OCI-LY7 (cell line): ENCODE data around the gene C3orf52. TPM values are rescaled to one million over a fixed set of nuclear protein-coding genes. Genes with fewer than 3 reads are reported as not detected.

Experiments used
- BruUV-seq: library from RNA; stranded (reverse); fragments of 400-500 nt; replicated peaks from 2 replicates; lab custom pipeline; 2021; lab: Mats Ljungman, UMichigan
- CTCF ChIA-PET: fragments of 300-600 bp; sonication (Branson Sonifier 250); formaldehyde crosslinking; loops from one replicate; lab custom pipeline; 2022; ENCODE audit warnings: antibody characterized with exemption; ENCODE audit not compliant: unreplicated experiment; lab: Charles Lee
- POLR2A ChIA-PET: fragments of 300-600 bp; sonication (Branson Sonifier 250); formaldehyde crosslinking; loops from one replicate; lab custom pipeline; 2022; ENCODE audit warnings: antibody characterized with exemption; lab: Charles Lee
- DNase-seq: peaks from one replicate; pipeline ENCODE4 v3.0.0-alpha.2; 2015; ENCODE audit warnings: low spot score
- H2AFZ ChIP-seq: fragments of 200-600 bp; sonication (generic), shearing (Covaris generic); 2 replicates; pipeline ENCODE4 v1.6.1; 2014; ENCODE audit warnings: mild to moderate bottlenecking, antibody characterized with exemption, low read length, moderate library complexity
- H3K27ac ChIP-seq: fragments of 200-600 bp; sonication (generic); 2 replicates; pipeline ENCODE4 v1.5.1; 2014; ENCODE audit warnings: mixed run types, low read depth, mild to moderate bottlenecking, moderate library complexity, low read length, inconsistent platforms; ENCODE audit not compliant: poor library complexity, severe bottlenecking
- H3K36me3 ChIP-seq: fragments of 200-600 bp; sonication (generic); 2 replicates; pipeline ENCODE4 v1.6.1; 2014; ENCODE audit warnings: mild to moderate bottlenecking, antibody characterized with exemption, low read length, moderate library complexity, mixed read lengths; ENCODE audit not compliant: insufficient read depth
- H3K4me1 ChIP-seq: fragments of 200-600 bp; sonication (generic); 2 replicates; pipeline ENCODE4 v1.5.1; 2014; ENCODE audit warnings: mild to moderate bottlenecking, low read length; ENCODE audit not compliant: insufficient read depth, poor library complexity, severe bottlenecking
- H3K4me2 ChIP-seq: fragments of 200-600 bp; sonication (generic); 2 replicates; pipeline ENCODE4 v1.6.1; 2014; ENCODE audit warnings: mild to moderate bottlenecking, low read length
- H3K4me3 ChIP-seq: fragments of 200-600 bp; sonication (generic); 2 replicates; pipeline ENCODE4 v1.5.1; 2014; ENCODE audit warnings: mild to moderate bottlenecking, low read depth, low read length; ENCODE audit not compliant: poor library complexity, severe bottlenecking
- H3K79me2 ChIP-seq: fragments of 200-600 bp; sonication (generic); 2 replicates; pipeline ENCODE4 v1.6.1; 2016; ENCODE audit warnings: low read depth, mild to moderate bottlenecking, low read length, moderate library complexity, mixed read lengths; ENCODE audit not compliant: insufficient read depth
- H3K9me2 ChIP-seq: fragments of 200-600 bp; sonication (generic); 2 replicates; pipeline ENCODE4 v1.6.1; 2016; ENCODE audit warnings: mild to moderate bottlenecking, low read length, mixed read lengths; ENCODE audit not compliant: insufficient read depth
- H3K9me3 ChIP-seq: fragments of 200-600 bp; sonication (generic); 2 replicates; pipeline ENCODE4 v1.6.1; 2014; ENCODE audit warnings: mild to moderate bottlenecking, mixed run types, low read length, mixed read lengths
- H4K20me1 ChIP-seq: fragments of 200-600 bp; sonication (generic); 2 replicates; pipeline ENCODE4 v1.6.1; 2014; ENCODE audit warnings: mild to moderate bottlenecking, antibody characterized with exemption, low read length, moderate library complexity, mixed read lengths; ENCODE audit not compliant: insufficient read depth
- EZH2phosphoT487 ChIP-seq: fragments of 200-600 bp; sonication (generic); IDR thresholded peaks from 2 replicates; pipeline ENCODE4 v1.6.1; 2018; ENCODE audit warnings: low read depth, borderline replicate concordance, mild to moderate bottlenecking, mixed run types, antibody characterized with exemption, low read length, moderate library complexity, mixed read lengths
- intact Hi-C: fragments of 100-400 bp; cut with micrococcal nuclease; formaldehyde crosslinking; loops from one replicate; pipeline ENCODE4 v1.10.0; 2022; ENCODE audit not compliant: unreplicated experiment
- total RNA-seq, 2 experiments: library from RNA; depleted of rRNA in 1 of 2; stranded (reverse); fragments of >200 nt in 1 of 2; shearing (Covaris generic) in 1 of 2; gene quantifications; 2 replicates each; pipeline ENCODE4 v1.2.3, GENCODE V29; 2014 to 2022
- TF ChIP-seq, protein P1 (sequence below): fragments of 200-600 bp; sonication (generic); conservative IDR thresholded peaks from 2 replicates; pipeline ENCODE4 v1.5.1; 2014; ENCODE audit warnings: mild to moderate bottlenecking, antibody characterized with exemption, low read length, moderate library complexity, mixed read lengths

The C3orf52 gene
- total RNA-seq, 2 experiments from 2014 or later, result 11.2 to 19.0 TPM

DNA sequence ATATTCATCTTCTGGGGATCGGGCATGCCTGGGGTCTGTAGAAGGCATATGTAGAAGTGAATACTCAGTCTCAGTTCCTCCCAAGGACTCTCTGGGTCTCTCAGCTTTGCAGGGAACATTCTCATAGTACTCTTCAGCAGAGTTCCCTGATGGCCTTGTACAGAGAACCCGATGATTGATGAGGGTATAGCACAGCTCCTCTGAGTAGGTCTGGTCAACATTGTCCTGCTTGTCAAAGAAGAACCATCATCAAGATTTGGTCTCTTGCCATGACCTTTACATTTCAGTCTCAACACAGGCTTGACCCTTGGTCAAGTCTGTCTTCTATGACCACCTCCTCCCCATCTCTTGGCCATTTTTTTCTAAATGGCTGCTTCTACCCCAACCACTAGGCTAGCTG, 37.4 kb downstream of the C3orf52 start:
- DNase-seq, result peak; percentile 38
- Histone ChIP-seq H3K27ac (peak overlapping the region; percentile 99), H3K9me2 (no peaks in the 10 kb centered on the region), H3K79me2 (peaks cover 46% of the 10 kb centered on the region), H3K36me3 (peaks cover 87% of the 10 kb centered on the region), H4K20me1 (no peaks in the 10 kb centered on the region), H2AFZ (no peak overlapping the region), H3K4me3 (peak overlapping the region; percentile 18), H3K4me1 (peaks cover 100% of the 10 kb centered on the region), H3K9me3 (no peaks in the 10 kb centered on the region), H3K4me2 (peak overlapping the region; percentile 57)
- TF ChIP-seq EZH2phosphoT487, result no peak
- ChIA-PET POLR2A (interaction anchor here (0.6 to 16.9 kb wide), 5 partner anchors 6 to 437 kb away, joined by 3 to 566 read pairs (median 28); partner anchors contain the start of gene GCSAM), CTCF (no interaction called here)
- no TSS peak for BruUV-seq
- intact Hi-C loops, result no loop called here

DNA sequence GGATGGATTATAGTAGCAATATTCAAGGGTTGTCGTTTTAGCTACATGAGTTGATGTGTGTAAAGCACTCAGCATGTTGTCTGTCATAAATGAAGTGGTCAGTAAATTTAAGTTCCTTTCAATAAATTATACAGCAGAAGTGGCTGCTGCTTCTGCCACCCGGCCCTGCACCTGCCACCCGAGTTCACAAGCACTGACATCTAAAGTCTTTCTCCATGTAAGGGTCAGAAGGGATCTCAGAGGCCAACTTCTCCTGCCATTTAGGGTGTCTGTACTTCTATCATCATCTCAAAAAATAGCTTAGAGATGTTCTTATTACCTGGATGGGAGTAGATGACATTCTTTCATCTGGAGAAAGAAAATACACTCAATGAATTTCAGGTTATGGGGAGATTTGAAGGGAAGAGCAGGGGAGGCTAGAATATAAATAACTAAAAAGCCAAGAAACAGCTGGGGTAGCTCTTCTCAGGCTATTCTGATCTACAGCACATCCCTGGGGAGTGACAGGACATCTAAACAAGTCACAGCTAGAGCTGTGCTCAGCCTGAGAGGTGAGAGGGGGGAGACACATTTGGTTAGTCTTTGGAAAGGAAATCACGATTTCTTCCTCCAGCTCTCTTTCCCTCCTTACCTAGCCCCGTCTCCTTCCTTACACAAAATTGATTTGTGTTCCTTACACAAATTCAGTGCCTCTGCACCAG, 38.9 kb downstream of the C3orf52 start:
- peaks cover 57% of the 10 kb centered on the region for H3K79me2 ChIP-seq
- H3K4me2 ChIP-seq, result peak overlapping the region; percentile 99
- CTCF ChIA-PET, result interaction anchor here (1.0 to 3.0 kb wide), 3 partner anchors 8 to 13 kb away, joined by 4 to 10 read pairs (median 5); no protein-coding TSS in a partner anchor

DNA sequence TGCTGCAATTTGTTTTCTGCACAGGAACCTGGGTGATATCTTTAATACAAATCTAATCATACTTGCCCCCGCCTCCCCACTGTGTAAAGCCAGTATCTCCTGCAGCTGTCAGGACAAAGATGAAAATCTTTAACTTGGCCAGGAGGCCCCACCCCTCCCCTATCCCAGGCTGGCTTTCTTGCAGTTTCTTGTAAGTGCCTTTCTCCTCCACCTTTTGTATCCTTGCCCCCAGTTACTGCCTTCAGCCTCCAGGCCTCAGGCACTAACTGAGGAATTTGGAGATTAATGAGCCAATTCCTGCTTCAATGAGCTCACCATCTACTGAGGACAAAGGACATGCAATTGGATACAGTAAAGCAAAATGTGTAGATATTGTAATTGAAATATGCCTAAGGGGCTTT, 40.3 kb downstream of the C3orf52 start:
- no peak overlapping the region for H2AFZ ChIP-seq
- H3K36me3 ChIP-seq, result peaks cover 93% of the 10 kb centered on the region
- no peaks in the 10 kb centered on the region for H3K9me3 ChIP-seq
- ChIA-PET POLR2A (interaction anchor here (0.6 to 16.9 kb wide), 6 partner anchors 9 to 408 kb away, joined by 3 to 566 read pairs (median 9); no protein-coding TSS in a partner anchor), CTCF (interaction anchor here (3.0 kb wide), 1 partner anchor 9 kb away, joined by 10 read pairs; no protein-coding TSS in a partner anchor)
- H3K9me2 ChIP-seq, result no peaks in the 10 kb centered on the region
- DNase-seq, result peak; percentile 82
- peaks cover 72% of the 10 kb centered on the region for H3K79me2 ChIP-seq
- peak overlapping the region; percentile 99 for H3K4me2 ChIP-seq
- TF ChIP-seq EZH2phosphoT487, result no peak
- TF ChIP-seq, protein P1, sequence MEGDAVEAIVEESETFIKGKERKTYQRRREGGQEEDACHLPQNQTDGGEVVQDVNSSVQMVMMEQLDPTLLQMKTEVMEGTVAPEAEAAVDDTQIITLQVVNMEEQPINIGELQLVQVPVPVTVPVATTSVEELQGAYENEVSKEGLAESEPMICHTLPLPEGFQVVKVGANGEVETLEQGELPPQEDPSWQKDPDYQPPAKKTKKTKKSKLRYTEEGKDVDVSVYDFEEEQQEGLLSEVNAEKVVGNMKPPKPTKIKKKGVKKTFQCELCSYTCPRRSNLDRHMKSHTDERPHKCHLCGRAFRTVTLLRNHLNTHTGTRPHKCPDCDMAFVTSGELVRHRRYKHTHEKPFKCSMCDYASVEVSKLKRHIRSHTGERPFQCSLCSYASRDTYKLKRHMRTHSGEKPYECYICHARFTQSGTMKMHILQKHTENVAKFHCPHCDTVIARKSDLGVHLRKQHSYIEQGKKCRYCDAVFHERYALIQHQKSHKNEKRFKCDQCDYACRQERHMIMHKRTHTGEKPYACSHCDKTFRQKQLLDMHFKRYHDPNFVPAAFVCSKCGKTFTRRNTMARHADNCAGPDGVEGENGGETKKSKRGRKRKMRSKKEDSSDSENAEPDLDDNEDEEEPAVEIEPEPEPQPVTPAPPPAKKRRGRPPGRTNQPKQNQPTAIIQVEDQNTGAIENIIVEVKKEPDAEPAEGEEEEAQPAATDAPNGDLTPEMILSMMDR, result no peak
- H3K27ac ChIP-seq, result peak overlapping the region; percentile 99
- no TSS peak for BruUV-seq
- intact Hi-C loops, result no loop called here
- H3K4me1 ChIP-seq, result peaks cover 96% of the 10 kb centered on the region
- H4K20me1 ChIP-seq, result no peaks in the 10 kb centered on the region
- H3K4me3 ChIP-seq, result peak overlapping the region; percentile 57

More for the DNA sequence above, 38.9 kb downstream of the C3orf52 start:
- TF ChIP-seq, protein P1, result no peak
- TF ChIP-seq EZH2phosphoT487, result no peak
- peak; percentile 82 for DNase-seq
- POLR2A ChIA-PET, result interaction anchor here (0.7 to 16.9 kb wide), 12 partner anchors 7 to 376 kb away, joined by 3 to 566 read pairs (median 6); partner anchors contain the start of genes ABHD10 and GCSAM
- H2AFZ ChIP-seq, result no peak overlapping the region
- no peaks in the 10 kb centered on the region for H4K20me1 ChIP-seq
- BruUV-seq, result no TSS peak
- intact Hi-C loops, result no loop called here
- H3K27ac ChIP-seq, result peak overlapping the region; percentile 99
- H3K9me3 ChIP-seq, result no peaks in the 10 kb centered on the region
- peaks cover 100% of the 10 kb centered on the region for H3K4me1 ChIP-seq
- H3K9me2 ChIP-seq, result no peaks in the 10 kb centered on the region
- peaks cover 87% of the 10 kb centered on the region for H3K36me3 ChIP-seq
- H3K4me3 ChIP-seq, result peak overlapping the region; percentile 57
